ENCODE measurements around the gene POLD4.

Gene POLD4

GRCh38 chr11:67302571-67303131 lies 50.7 kb downstream of the POLD4 start:
- no peaks in the 10 kb centered on the region for H3K27me3 Mint-ChIP-seq
- peaks cover 46% of the 10 kb centered on the region for H3K36me3 Mint-ChIP-seq (ENCODE audit: low read depth)
- no peak for DNase-seq
- peaks cover 22% of the 10 kb centered on the region for H3K4me1 Mint-ChIP-seq (ENCODE audit: low read depth)
- H3K9me3 Mint-ChIP-seq = no peaks in the 10 kb centered on the region
- H3K4me3 Mint-ChIP-seq = peak overlapping the region; percentile 58
- H3K27ac Mint-ChIP-seq = peak overlapping the region; percentile 69

- peak; percentile 31 for DNase-seq
- Mint-ChIP-seq H3K27me3 (no peaks in the 10 kb centered on the region), H3K27ac (peak overlapping the region; percentile 69), H3K4me1 (ENCODE audit: low read depth) (peaks cover 23% of the 10 kb centered on the region), H3K4me3 (peak overlapping the region; percentile 58), H3K36me3 (ENCODE audit: low read depth) (peaks cover 51% of the 10 kb centered on the region), H3K9me3 (peaks cover under 1% of the 10 kb centered on the region)
Measured at GRCh38 chr11:67301951-67302516, 51.3 kb downstream of the POLD4 start.

- peaks cover 25% of the 10 kb centered on the region for H3K4me1 Mint-ChIP-seq (ENCODE audit: low read depth)
- no peak overlapping the region for H3K4me3 Mint-ChIP-seq
- H3K27me3 Mint-ChIP-seq = no peaks in the 10 kb centered on the region
- no peak overlapping the region for H3K27ac Mint-ChIP-seq
- peaks cover 57% of the 10 kb centered on the region for H3K36me3 Mint-ChIP-seq (ENCODE audit: low read depth)
- peaks cover 5% of the 10 kb centered on the region for H3K9me3 Mint-ChIP-seq
- DNase-seq = no peak
Measured at GRCh38 chr11:67301313-67301921, 51.9 kb downstream of the POLD4 start.
